ENCODE data around the gene MB.

The MB gene

GRCh38 chr22:35563211-35563610, 53.9 kb downstream of the MB start:
- H3K27ac ChIP-seq (ENCODE audit: extremely low read depth, low read depth, low read length), result no peak overlapping the region

GRCh38 chr22:35561796-35562526, 55.2 kb downstream of the MB start:
- CTCF ChIA-PET, result interaction anchor here (2.1 kb wide), 1 partner anchor 21 kb away, joined by 11 read pairs; no protein-coding TSS in a partner anchor
- no peak overlapping the region for H3K27ac ChIP-seq (ENCODE audit: extremely low read depth, low read depth, low read length)
- POLR2A ChIA-PET, result no interaction called here
- H3K36me3 ChIP-seq (ENCODE audit: control insufficient read depth in 2 of 2, insufficient read depth in 1 of 2, low read length in 2 of 2), result no peaks in the 10 kb centered on the region
- no peaks in the 10 kb centered on the region for H3K9me3 ChIP-seq (ENCODE audit: control insufficient read depth, insufficient read depth, low read depth, low read length)
- H3K4me1 ChIP-seq (ENCODE audit: control insufficient read depth, insufficient read depth, low read length), result peaks cover 9% of the 10 kb centered on the region
- H3K4me3 ChIP-seq (ENCODE audit: low read depth, low read length), result peak overlapping the region; percentile 1
- TF ChIP-seq ZNF335 (tag by site-specific recombination; conservative IDR thresholded peaks at IDR 0.05), result peak; percentile 45; the same call in 1 of the 2 replicates
- TF ChIP-seq ZNF529 (tag by site-specific recombination; IDR thresholded peaks at IDR 0.05; ENCODE audit: insufficient replicate concordance), result no peak
- TF ChIP-seq, protein P1, sequence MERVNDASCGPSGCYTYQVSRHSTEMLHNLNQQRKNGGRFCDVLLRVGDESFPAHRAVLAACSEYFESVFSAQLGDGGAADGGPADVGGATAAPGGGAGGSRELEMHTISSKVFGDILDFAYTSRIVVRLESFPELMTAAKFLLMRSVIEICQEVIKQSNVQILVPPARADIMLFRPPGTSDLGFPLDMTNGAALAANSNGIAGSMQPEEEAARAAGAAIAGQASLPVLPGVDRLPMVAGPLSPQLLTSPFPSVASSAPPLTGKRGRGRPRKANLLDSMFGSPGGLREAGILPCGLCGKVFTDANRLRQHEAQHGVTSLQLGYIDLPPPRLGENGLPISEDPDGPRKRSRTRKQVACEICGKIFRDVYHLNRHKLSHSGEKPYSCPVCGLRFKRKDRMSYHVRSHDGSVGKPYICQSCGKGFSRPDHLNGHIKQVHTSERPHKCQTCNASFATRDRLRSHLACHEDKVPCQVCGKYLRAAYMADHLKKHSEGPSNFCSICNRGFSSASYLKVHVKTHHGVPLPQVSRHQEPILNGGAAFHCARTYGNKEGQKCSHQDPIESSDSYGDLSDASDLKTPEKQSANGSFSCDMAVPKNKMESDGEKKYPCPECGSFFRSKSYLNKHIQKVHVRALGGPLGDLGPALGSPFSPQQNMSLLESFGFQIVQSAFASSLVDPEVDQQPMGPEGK (tag by site-specific recombination; IDR thresholded peaks at IDR 0.05), result peak; percentile 84
- TF ChIP-seq ZBTB26 (tag by site-specific recombination; optimal IDR thresholded peaks at IDR 0.05), result no peak
- TF ChIP-seq ZNF391 (tag by site-specific recombination; IDR thresholded peaks at IDR 0.05; ENCODE audit: borderline replicate concordance, low read depth), result no peak
- no peak for TF ChIP-seq ZNF157 (tag by site-specific recombination; IDR thresholded peaks at IDR 0.05)
- TF ChIP-seq ZNF501 (tag by site-specific recombination; IDR thresholded peaks at IDR 0.05), result no peak
- TF ChIP-seq, protein P2, sequence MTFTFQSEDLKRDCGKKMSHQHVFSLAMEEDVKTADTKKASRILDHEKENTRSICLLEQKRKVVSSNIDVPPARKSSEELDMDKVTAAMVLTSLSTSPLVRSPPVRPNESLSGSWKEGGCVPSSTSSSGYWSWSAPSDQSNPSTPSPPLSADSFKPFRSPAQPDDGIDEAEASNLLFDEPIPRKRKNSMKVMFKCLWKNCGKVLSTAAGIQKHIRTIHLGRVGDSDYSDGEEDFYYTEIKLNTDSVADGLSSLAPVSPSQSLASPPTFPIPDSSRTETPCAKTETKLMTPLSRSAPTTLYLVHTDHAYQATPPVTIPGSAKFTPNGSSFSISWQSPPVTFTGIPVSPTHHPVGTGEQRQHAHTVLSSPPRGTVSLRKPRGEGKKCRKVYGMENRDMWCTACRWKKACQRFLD (tag by site-specific recombination; IDR thresholded peaks at IDR 0.05), result no peak
- no peak for TF ChIP-seq ZNF585B (tag by site-specific recombination; IDR thresholded peaks at IDR 0.05)
- TF ChIP-seq ZNF610 (tag by site-specific recombination; IDR thresholded peaks at IDR 0.05; ENCODE audit: borderline replicate concordance), result no peak
- TF ChIP-seq GFI1B (tag by site-specific recombination; IDR thresholded peaks at IDR 0.05), result no peak
- peak; percentile 90 for TF ChIP-seq ZEB2 (tag by site-specific recombination; IDR thresholded peaks at IDR 0.05)
- TF ChIP-seq OVOL3 (tag by site-specific recombination; IDR thresholded peaks at IDR 0.05), result no peak
- TF ChIP-seq ZNF354C (tag by site-specific recombination; IDR thresholded peaks at IDR 0.05; ENCODE audit: borderline replicate concordance, low read depth), result no peak
- TF ChIP-seq ZBTB1 (tag by site-specific recombination; IDR thresholded peaks at IDR 0.05), result no peak
- 0 out of 2 replicates have a peak, but pooled peaks have one; percentile 33 for TF ChIP-seq ZNF600 (tag by site-specific recombination; IDR thresholded peaks at IDR 0.05)
- TF ChIP-seq ZFP37 (tag by site-specific recombination; IDR thresholded peaks at IDR 0.05), result no peak
- TF ChIP-seq, protein P3, sequence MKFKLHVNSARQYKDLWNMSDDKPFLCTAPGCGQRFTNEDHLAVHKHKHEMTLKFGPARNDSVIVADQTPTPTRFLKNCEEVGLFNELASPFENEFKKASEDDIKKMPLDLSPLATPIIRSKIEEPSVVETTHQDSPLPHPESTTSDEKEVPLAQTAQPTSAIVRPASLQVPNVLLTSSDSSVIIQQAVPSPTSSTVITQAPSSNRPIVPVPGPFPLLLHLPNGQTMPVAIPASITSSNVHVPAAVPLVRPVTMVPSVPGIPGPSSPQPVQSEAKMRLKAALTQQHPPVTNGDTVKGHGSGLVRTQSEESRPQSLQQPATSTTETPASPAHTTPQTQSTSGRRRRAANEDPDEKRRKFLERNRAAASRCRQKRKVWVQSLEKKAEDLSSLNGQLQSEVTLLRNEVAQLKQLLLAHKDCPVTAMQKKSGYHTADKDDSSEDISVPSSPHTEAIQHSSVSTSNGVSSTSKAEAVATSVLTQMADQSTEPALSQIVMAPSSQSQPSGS (tag by site-specific recombination; IDR thresholded peaks at IDR 0.05; ENCODE audit: low read depth), result no peak
- no peak for TF ChIP-seq ZNF837 (tag by site-specific recombination; IDR thresholded peaks at IDR 0.05)

More at GRCh38 chr22:35563211-35563610, 53.9 kb downstream of the MB start:
- ChIA-PET CTCF (interaction anchor here (0.7 to 2.1 kb wide), 4 partner anchors 15 to 132 kb away, joined by 3 to 11 read pairs (median 6); no protein-coding TSS in a partner anchor), POLR2A (no interaction called here)
- H3K4me3 ChIP-seq (ENCODE audit: low read depth, low read length), result no peak overlapping the region
- no peaks in the 10 kb centered on the region for H3K36me3 ChIP-seq (ENCODE audit: control insufficient read depth in 2 of 2, insufficient read depth in 1 of 2, low read length in 2 of 2)
- H3K4me1 ChIP-seq (ENCODE audit: control insufficient read depth, insufficient read depth, low read length), result peaks cover 9% of the 10 kb centered on the region
- TF ChIP-seq SALL2 (tag by site-specific recombination; IDR thresholded peaks at IDR 0.05; ENCODE audit: borderline replicate concordance) (no peak), PRDM1 (tag by site-specific recombination; IDR thresholded peaks at IDR 0.05) (no peak), ZNF610 (tag by site-specific recombination; IDR thresholded peaks at IDR 0.05; ENCODE audit: borderline replicate concordance) (no peak), ZNF280C (tag by site-specific recombination; IDR thresholded peaks at IDR 0.05) (no peak), BCL11B (tag by site-specific recombination; IDR thresholded peaks at IDR 0.05; ENCODE audit: low read depth) (no peak)
- H3K9me3 ChIP-seq (ENCODE audit: control insufficient read depth, insufficient read depth, low read depth, low read length), result no peaks in the 10 kb centered on the region

Measured in HEK293 (cell line).